GM19468 (cell line): ENCODE data around the gene POU2F1.
"Not testable (repeated sequence)": the region's sequence is repeated elsewhere in the genome, so short reads cannot be mapped to it uniquely, and the experiment has no call there.

Experiments used
- ATAC-seq: cut with Tn5 transposase; IDR thresholded peaks from one replicate; pipeline ENCODE4 v1.9.1; 2021; ENCODE audit warnings: mild to moderate bottlenecking, moderate library complexity, moderate number of reproducible peaks; ENCODE audit not compliant: unreplicated experiment; ENCODE audit errors: extremely low read depth

The POU2F1 gene

GRCh38 chr1:167202049-167202448 is 18.6 kb upstream of the POU2F1 start:
- ATAC-seq = no peak

GRCh38 chr1:167205306-167206050 is 15.2 kb upstream of the POU2F1 start:
- not testable (repeated sequence) for ATAC-seq

- no peak for ATAC-seq
Measured at GRCh38 chr1:167206166-167206835, 14.4 kb upstream of the POU2F1 start.

- ATAC-seq = no peak
Measured at GRCh38 chr1:167207940-167208623, 12.6 kb upstream of the POU2F1 start.

GRCh38 chr1:167208624-167208976 is 12.1 kb upstream of the POU2F1 start:
- ATAC-seq = no peak

GRCh38 chr1:167209044-167209443 is 11.6 kb upstream of the POU2F1 start:
- no peak for ATAC-seq

GRCh38 chr1:167210966-167211674 is 9.6 kb upstream of the POU2F1 start:
- ATAC-seq = no peak

GRCh38 chr1:167212025-167212424 is 8.7 kb upstream of the POU2F1 start:
- ATAC-seq = no peak

GRCh38 chr1:167216809-167217208 is 3.9 kb upstream of the POU2F1 start:
- ATAC-seq = no peak

- no peak for ATAC-seq
Measured at GRCh38 chr1:167219194-167219593, 1.5 kb upstream of the POU2F1 start.

- peak; percentile 15 for ATAC-seq
Measured at GRCh38 chr1:167219646-167220536, 795 bp upstream of the POU2F1 start.

GRCh38 chr1:167221126-167221737 is 546 bp downstream of the POU2F1 start:
- no peak for ATAC-seq

GRCh38 chr1:167221738-167222610 is 1.3 kb downstream of the POU2F1 start:
- ATAC-seq = no peak

GRCh38 chr1:167223144-167224103 is 2.7 kb downstream of the POU2F1 start:
- no peak for ATAC-seq

GRCh38 chr1:167224734-167225235 is 4.1 kb downstream of the POU2F1 start:
- not testable (repeated sequence) for ATAC-seq

- ATAC-seq = no peak
Measured at GRCh38 chr1:167225920-167226319, 5.2 kb downstream of the POU2F1 start.

GRCh38 chr1:167227934-167228378 is 7.3 kb downstream of the POU2F1 start:
- no peak for ATAC-seq
